Smooth muscle cell (in vitro differentiated cells): Measurements from ENCODE around the gene STK11IP. TPM values are rescaled to one million over a fixed set of nuclear protein-coding genes. Genes with fewer than 3 reads are reported as not detected.

ENCODE experiments used
- DNase-seq: peaks from one replicate; lab custom pipeline; 2025; ENCODE audit not compliant: unreplicated experiment; lab: John Stamatoyannopoulos, UW
- H2AFZ ChIP-seq: fragments of 200-600 bp; sonication (generic); 2 replicates; pipeline ENCODE4 v1.6.0; 2016; ENCODE audit warnings: antibody characterized with exemption, low read depth, mild to moderate bottlenecking
- H3F3A ChIP-seq: fragments of 200-600 bp; sonication (generic); 2 replicates; pipeline ENCODE4 v1.6.0; 2017; ENCODE audit warnings: antibody characterized with exemption, low read depth
- H3K27ac ChIP-seq: fragments of 200-600 bp; sonication (generic); 2 replicates; pipeline ENCODE4 v1.5.1; 2016; ENCODE audit warnings: low read depth, mild to moderate bottlenecking
- H3K27me3 ChIP-seq: fragments of 200-600 bp; sonication (generic); 2 replicates; pipeline ENCODE4 v1.6.1; 2016; ENCODE audit warnings: low read depth, mild to moderate bottlenecking
- H3K36me3 ChIP-seq: fragments of 200-600 bp; sonication (generic); 2 replicates; pipeline ENCODE4 v1.5.1; 2016; ENCODE audit warnings: low read depth
- H3K4me1 ChIP-seq: fragments of 200-600 bp; sonication (generic); 2 replicates; pipeline ENCODE4 v1.5.1; 2016; ENCODE audit warnings: low read depth
- H3K4me2 ChIP-seq: fragments of 200-600 bp; sonication (generic); 2 replicates; pipeline ENCODE4 v1.6.0; 2016; ENCODE audit warnings: mild to moderate bottlenecking
- H3K4me3 ChIP-seq: fragments of 200-600 bp; sonication (generic); 2 replicates; pipeline ENCODE4 v1.5.1; 2016; ENCODE audit warnings: mild to moderate bottlenecking
- H3K79me2 ChIP-seq: fragments of 200-600 bp; sonication (generic); 2 replicates; pipeline ENCODE4 v1.6.0; 2016; ENCODE audit warnings: low read depth, mild to moderate bottlenecking
- H3K9ac ChIP-seq: fragments of 200-600 bp; sonication (generic); 2 replicates; pipeline ENCODE4 v1.6.0; 2016; ENCODE audit warnings: low read depth
- H3K9me3 ChIP-seq: fragments of 200-600 bp; sonication (generic); replicated peaks from 2 replicates; pipeline ENCODE4 v1.5.1; 2016; ENCODE audit warnings: low read depth
- H4K20me1 ChIP-seq: fragments of 200-600 bp; sonication (generic); 2 replicates; pipeline ENCODE4 v1.6.0; 2016; ENCODE audit warnings: low read depth
- WGBS: methylation state at CpG from one replicate; pipeline ENCODE4 v1.1.7; 2016; ENCODE audit warnings: low lambda C conversion rate; 5-methylcytosine and 5-hydroxymethylcytosine counted together
- polyA plus RNA-seq: library from polyadenylated mRNA; unstranded; fragments of >200 nt; fragmentation: Nextera tagmentation; extraction: Ambion mirVana; gene quantifications from 2 replicates; pipeline ENCODE4 v1.2.1, GENCODE V29; 2016
- total RNA-seq: library from RNA; depleted of rRNA; stranded (reverse); fragments of >200 nt; gene quantifications from 2 replicates; pipeline ENCODE4 v1.2.3, GENCODE V29; 2014
- TF ChIP-seq, protein P1 (sequence below): fragments of 200-600 bp; sonication (generic); IDR thresholded peaks from 2 replicates; pipeline ENCODE4 v1.5.1; 2017; ENCODE audit warnings: borderline replicate concordance, mild to moderate bottlenecking, antibody characterized with exemption; ENCODE audit not compliant: insufficient read depth, poor library complexity, severe bottlenecking

The STK11IP gene
- total and polyA plus RNA-seq, 2 experiments from 2014 or later = 10.2 to 13.6 TPM

DNA sequence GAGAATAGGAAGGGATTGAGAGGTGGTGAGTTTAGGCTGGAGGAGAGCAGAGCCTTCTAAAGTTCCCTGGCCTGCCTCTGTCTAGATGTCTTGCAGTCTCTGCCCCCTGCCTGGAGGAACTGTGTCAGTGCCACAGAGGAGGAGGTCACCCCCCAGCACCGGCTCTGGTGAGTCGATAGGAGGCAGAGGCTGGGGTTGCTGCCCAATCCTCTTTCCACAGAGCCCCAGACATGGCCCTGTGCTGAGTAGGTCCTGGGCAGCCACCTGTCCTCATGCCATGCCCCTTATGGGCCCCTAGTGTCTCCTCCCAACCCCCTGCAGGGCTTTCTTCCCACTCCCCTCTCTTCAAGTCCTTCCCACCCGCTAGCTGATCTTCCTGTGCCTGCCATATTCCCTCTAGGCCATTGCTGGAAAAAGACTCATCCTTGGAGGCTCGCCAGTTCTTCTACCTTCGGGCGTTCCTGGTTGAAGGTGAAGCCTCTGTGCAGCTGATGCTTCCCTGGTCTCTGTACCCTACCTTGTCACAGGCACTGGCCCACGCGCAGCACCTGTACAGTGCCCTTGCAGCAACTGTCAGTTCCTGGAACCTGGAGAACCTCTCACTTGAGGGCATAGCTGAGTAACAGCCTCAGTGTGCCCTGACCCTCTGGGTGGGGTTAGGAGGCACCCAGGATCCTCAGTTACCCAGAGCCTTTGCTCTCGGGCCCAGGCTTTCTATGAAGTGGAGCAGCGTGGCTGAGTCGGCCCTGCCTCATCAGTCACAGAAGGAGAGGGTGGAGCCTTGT, 16.6 kb downstream of the STK11IP start:
- TF ChIP-seq, protein P1, sequence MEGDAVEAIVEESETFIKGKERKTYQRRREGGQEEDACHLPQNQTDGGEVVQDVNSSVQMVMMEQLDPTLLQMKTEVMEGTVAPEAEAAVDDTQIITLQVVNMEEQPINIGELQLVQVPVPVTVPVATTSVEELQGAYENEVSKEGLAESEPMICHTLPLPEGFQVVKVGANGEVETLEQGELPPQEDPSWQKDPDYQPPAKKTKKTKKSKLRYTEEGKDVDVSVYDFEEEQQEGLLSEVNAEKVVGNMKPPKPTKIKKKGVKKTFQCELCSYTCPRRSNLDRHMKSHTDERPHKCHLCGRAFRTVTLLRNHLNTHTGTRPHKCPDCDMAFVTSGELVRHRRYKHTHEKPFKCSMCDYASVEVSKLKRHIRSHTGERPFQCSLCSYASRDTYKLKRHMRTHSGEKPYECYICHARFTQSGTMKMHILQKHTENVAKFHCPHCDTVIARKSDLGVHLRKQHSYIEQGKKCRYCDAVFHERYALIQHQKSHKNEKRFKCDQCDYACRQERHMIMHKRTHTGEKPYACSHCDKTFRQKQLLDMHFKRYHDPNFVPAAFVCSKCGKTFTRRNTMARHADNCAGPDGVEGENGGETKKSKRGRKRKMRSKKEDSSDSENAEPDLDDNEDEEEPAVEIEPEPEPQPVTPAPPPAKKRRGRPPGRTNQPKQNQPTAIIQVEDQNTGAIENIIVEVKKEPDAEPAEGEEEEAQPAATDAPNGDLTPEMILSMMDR = no peak
- WGBS = 94% methylated on average over 11 of the region's 11 CpGs

DNA sequence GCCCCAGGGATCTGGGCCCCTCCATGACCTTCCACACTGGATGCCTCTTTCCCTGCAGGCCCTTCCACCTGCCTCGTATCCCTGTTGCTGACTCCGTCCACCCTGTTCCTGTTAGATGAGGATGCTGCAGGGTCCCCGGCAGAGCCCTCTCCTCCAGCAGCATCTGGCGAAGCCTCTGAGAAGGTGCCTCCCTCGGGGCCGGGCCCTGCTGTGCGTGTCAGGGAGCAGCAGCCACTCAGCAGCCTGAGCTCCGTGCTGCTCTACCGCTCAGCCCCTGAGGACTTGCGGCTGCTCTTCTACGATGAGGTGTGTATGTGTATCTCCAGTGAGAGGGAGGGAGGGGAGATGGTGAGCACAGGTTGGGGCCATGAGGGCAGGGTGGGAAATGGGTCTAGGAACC, 17.4 kb downstream of the STK11IP start:
- H3K4me2 ChIP-seq = no peak overlapping the region

More for the DNA sequence above, 16.6 kb downstream of the STK11IP start:
- Histone ChIP-seq H2AFZ (no peak overlapping the region), H3F3A (no peaks in the 10 kb centered on the region), H3K36me3 (no peaks in the 10 kb centered on the region), H3K4me1 (no peaks in the 10 kb centered on the region), H3K79me2 (no peaks in the 10 kb centered on the region), H3K4me2 (no peak overlapping the region), H4K20me1 (no peaks in the 10 kb centered on the region), H3K27me3 (no peaks in the 10 kb centered on the region), H3K27ac (no peak overlapping the region), H3K9ac (no peak overlapping the region), H3K4me3 (no peak overlapping the region), H3K9me3 (no peaks in the 10 kb centered on the region)
- DNase-seq = no peak

DNA sequence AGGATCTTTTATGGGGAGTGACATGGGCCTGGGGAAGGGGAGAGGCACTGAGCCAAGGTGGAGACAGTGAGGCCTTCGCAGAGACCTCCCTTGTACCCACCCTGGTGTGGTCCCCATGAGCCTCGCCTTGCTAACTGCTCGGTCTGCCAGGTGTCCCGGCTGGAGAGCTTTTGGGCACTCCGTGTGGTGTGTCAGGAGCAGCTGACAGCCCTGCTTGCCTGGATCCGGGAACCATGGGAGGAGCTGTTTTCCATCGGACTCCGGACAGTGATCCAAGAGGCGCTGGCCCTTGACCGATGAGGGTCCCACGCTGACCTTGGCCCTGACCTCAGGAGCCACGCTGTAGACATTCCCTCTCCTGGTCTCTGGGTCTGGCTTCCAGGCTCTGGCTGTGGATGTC, 18.2 kb downstream of the STK11IP start:
- WGBS = 99% methylated on average over 11 of the region's 12 CpGs
- Histone ChIP-seq H4K20me1 (no peaks in the 10 kb centered on the region), H3K79me2 (no peaks in the 10 kb centered on the region), H3K27me3 (no peaks in the 10 kb centered on the region), H3F3A (no peaks in the 10 kb centered on the region), H3K36me3 (no peaks in the 10 kb centered on the region), H3K27ac (no peak overlapping the region), H3K9ac (no peak overlapping the region), H3K9me3 (no peaks in the 10 kb centered on the region), H3K4me2 (no peak overlapping the region), H2AFZ (no peak overlapping the region), H3K4me3 (no peak overlapping the region), H3K4me1 (no peaks in the 10 kb centered on the region)
- TF ChIP-seq, protein P1 = no peak
- DNase-seq = no peak

More for the DNA sequence above, 17.4 kb downstream of the STK11IP start:
- WGBS = 97% methylated on average over 11 of the region's 11 CpGs
- no peaks in the 10 kb centered on the region for H3K36me3 ChIP-seq
- TF ChIP-seq, protein P1 = no peak
- H3F3A ChIP-seq = no peaks in the 10 kb centered on the region
- H3K4me3 ChIP-seq = no peak overlapping the region
- no peaks in the 10 kb centered on the region for H3K27me3 ChIP-seq
- DNase-seq = no peak
- no peaks in the 10 kb centered on the region for H4K20me1 ChIP-seq
- H3K9ac ChIP-seq = no peak overlapping the region
- no peak overlapping the region for H2AFZ ChIP-seq
- no peaks in the 10 kb centered on the region for H3K9me3 ChIP-seq
- H3K27ac ChIP-seq = no peak overlapping the region
- no peaks in the 10 kb centered on the region for H3K79me2 ChIP-seq
- no peaks in the 10 kb centered on the region for H3K4me1 ChIP-seq

DNA sequence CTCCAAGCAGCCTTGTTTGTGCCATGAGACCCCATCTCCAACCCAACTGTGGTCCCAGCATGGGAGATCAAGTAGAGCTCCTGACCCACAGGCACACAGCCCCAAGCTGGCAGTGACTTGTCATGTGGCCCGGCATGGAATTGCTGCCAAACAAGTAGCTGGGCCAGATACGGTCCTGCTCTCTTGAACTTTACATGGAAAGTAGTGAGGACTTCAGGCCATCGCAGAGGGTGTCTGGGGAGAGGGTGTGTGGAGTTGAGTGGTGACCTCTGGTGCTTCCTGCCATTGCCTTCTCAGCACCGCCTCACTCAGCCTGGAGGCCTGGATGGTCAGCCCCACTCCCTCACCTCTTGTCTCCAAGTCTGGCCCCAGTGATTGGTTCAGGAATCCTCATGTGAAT, 18.9 kb downstream of the STK11IP start:
- Histone ChIP-seq H4K20me1 (no peaks in the 10 kb centered on the region), H3F3A (no peaks in the 10 kb centered on the region), H3K4me1 (no peaks in the 10 kb centered on the region), H3K36me3 (no peaks in the 10 kb centered on the region), H3K27ac (no peak overlapping the region), H3K9me3 (no peaks in the 10 kb centered on the region), H3K27me3 (no peaks in the 10 kb centered on the region), H3K79me2 (no peaks in the 10 kb centered on the region), H3K4me2 (no peak overlapping the region), H3K9ac (no peak overlapping the region), H3K4me3 (no peak overlapping the region), H2AFZ (no peak overlapping the region)
- TF ChIP-seq, protein P1 = no peak
- whole genome bisulfite sequencing = 96% methylated on average over 4 of the region's 4 CpGs
- no peak for DNase-seq
